Activated gamma-delta T cell (primary cell): ENCODE data around the gene PICK1.

Experiments
- DNase-seq: peaks from one replicate; lab custom pipeline; 2025; lab: John Stamatoyannopoulos, UW
- total RNA-seq, 2 donors: gene quantifications; one replicate each; lab custom pipeline; 2026; lab: John Stamatoyannopoulos, UW

The PICK1 gene
- 29.6 to 30.0 reads per million in 2 donors for total RNA-seq

GRCh38 chr22:38056969-38057891, at the start of gene PICK1:
Gene PICK1, plus strand, starts transcription at chr22:38057404. Its CDS starts 406 bp downstream, at chr22:38057810.
- peak; percentile 60 for DNase-seq

DNA sequence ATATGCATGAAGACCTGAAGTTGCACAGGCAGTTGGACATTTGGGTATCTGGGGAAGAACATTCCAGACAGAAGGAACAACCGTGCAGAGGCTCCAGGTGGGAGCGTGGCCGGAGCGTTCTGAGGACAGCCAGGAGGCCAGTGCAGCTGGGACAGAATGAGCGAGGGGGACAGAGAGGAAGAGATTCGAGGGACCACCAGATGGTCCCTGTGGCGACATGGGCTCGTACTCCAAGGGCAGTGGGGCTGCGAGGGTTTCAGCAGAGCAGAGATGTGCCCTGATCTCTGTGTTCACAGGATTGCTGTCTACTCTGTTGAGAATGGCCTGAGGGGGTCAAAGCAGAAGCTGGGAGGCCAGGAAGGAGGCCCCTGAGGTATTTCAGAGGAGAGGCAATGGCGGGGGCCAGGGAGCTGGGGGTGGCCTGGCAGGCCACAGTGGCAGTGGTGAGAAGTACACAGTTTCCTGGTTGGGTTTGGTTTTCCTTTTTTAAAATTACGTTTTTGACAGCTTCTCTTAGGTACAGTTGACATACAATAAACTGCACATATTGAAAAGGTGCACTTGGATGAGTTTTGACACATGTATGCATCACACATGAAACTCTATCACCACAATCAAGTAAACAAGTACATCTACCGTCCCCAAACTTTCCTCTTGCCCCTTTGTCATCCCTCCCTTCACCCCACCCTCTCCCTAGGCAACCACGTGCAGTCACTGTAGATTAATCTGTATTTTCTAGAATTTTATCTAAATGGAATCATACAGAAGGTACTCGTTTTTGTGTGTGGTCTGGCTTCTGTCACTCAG, 48.0 kb upstream of the PICK1 start:
- no peak for DNase-seq

DNA sequence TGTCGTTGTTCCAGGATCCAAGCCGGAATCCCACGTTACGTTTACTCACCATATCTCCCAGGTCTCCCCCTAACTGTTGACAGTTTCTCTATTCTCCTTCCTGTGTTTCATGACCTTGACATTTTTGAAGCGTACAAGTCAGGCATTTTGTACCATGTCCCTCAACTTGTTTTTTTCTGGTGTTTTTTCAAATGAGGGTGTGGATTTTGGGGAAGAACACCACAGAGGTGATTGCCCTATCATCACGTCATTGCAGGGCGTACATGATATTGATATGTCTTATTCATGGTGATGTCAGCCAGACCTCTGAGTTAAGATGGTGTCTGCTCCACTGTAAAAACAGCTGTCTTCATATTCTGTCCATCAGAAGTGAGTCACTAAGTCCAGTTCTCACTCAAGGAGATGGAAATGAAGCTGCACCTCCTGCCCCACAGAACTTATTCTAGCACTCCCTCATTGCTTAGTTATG, 44.6 kb upstream of the PICK1 start:
- no peak for DNase-seq

GRCh38 chr22:38014083-38014482, 43.1 kb upstream of the PICK1 start:
- DNase-seq, result no peak

GRCh38 chr22:38016182-38017151, 40.7 kb upstream of the PICK1 start:
- DNase-seq, result no peak

DNA sequence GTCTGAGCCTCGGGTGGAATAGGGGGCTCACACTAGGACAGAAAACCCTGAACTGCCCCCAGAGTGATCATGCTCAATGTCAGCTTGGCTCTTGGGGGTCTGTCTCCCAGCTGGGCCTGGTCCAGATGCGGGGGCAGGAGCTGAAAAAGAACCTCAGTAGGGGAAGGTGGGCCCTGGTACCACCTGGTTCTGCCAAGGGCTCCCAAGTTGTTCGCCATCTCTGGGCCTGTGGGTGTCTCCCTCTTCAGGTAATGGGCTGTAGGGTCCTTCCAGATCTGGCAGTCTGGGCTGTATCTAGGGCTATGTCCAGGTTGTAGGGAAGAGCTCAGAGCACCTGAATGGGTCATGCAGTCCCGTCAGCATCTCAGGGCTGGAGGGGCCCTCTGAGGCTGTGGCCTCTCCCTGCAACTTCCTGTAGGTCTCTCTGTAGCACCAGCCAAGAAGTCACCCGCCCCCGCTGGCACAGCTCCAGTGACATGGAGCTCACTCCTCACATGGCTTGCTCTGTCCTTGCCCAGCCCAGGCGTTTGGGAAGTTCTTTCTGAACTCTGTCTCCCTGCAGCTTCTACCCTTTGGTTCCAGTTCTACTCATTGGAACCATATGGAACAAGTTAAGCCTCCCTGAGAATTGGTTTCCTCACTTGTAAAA, 39.8 kb upstream of the PICK1 start:
- no peak for DNase-seq

GRCh38 chr22:38017939-38018885, 39.0 kb upstream of the PICK1 start:
- DNase-seq, result no peak

- DNase-seq, result no peak
Measured at GRCh38 chr22:38018938-38019827, 38.0 kb upstream of the PICK1 start.

DNA sequence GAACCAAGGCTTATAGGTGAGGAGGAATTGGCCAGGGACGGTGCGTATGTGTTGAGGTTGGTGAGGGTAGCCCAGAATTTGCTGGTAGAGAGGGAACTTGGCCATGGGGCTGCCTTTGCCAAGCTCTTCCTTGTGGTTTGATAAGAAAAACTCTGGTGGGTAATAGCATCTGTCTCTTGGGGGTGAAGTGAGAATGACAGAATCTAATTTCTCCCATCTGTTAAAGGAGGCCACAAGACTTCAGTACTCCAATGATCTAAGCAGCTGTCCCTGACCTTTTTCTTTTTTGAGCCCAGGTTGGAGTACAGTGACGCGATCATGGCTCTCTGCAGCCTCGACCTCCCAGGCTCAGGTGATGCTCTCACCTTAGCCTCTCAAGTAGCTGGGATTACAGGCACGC, 36.0 kb upstream of the PICK1 start:
- no peak for DNase-seq

DNA sequence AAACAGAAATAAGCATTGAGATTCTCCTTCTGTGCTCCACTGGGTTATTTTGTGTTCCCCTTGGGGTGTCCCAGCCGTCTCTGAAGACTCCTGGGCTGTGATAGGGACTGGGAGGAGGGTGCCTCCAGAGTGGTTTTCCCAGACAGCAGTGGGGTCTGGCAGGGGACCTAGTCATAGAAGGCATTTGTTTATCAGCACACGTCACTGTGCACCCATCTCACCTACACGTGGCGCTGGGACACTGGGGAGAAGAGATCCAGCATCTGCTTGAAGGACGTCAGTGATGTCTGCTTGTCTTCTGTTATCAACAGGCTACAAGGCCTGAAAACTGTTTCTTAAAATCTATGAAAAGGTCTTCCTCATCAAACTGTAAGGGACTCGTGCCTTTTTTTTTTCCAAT, 34.2 kb upstream of the PICK1 start:
- no peak for DNase-seq

DNA sequence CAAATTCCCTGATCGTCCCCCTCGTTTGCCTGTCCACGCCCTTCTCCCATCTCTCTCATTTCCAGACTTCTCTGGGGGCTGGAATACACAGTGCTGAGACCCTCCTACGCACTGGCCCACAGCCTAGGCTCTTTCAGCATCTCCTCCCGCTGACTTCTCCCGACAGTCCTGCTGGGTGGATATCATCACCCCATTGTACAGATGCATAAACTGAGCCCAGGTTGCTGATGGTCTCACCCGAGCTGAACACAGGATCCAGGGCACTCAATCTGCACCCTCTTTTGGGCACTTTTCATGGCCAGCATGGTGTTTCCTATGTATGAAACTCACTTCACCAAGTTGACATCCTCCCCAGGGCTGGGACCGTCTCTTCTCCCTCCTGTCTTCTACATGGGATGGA, 31.7 kb upstream of the PICK1 start:
- DNase-seq, result no peak

GRCh38 chr22:38026130-38027111, 30.8 kb upstream of the PICK1 start:
- DNase-seq, result no peak

DNA sequence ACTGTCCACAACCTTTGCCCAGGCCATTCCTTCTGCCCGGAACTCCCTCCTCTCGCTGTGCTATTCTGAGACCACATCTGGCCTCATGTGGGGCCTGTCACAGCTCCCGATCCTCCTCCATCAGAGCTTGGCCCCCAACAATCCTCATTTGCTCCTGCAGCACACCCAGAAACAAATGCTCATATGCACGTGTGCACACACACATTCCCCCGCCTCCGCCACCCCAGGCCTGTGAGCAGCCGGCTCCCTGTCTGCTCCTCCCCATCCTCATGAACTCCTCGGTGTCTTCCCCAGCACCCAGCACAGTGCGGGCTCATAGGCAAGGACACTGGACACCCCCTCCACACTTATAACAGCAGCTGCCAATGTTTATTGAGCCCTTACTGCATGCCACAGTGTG, 29.7 kb upstream of the PICK1 start:
- no peak for DNase-seq

GRCh38 chr22:38028344-38029130, 28.7 kb upstream of the PICK1 start:
- no peak for DNase-seq

DNA sequence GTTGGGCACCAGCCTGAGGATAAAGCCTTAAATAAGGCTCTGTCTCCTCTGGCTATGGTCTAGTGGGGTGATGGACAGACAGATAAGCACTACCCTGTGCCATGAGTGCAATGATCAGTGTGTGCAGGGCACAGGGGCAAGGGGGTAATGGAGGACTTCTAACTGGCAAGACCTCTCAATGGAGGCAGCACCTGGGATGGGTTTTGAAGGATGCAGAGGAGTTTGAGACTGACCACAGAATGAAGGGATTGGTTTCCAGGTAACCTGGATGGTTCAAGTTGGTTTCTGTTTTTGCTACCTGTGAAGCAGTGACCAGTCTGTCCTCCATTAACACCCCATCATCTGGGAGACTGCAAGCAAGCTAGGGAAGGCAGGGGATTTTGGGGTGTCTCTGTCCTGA, 27.8 kb upstream of the PICK1 start:
- no peak for DNase-seq

GRCh38 chr22:38029901-38030300, 27.3 kb upstream of the PICK1 start:
- DNase-seq, result no peak
